GM19324 (cell line): ENCODE results near the gene MRM2.
"Not testable (repeated sequence)": the region's sequence is repeated elsewhere in the genome, so short reads cannot be mapped to it uniquely, and the experiment has no call there.

Experiments used
- ATAC-seq: cut with Tn5 transposase; IDR thresholded peaks from one replicate; pipeline ENCODE4 v1.9.1; 2021; ENCODE audit warnings: mild to moderate bottlenecking, moderate library complexity; ENCODE audit not compliant: unreplicated experiment, low FRiP score

Gene MRM2

GRCh38 chr7:2269089-2269990, 27.3 kb upstream of the MRM2 start:
- ATAC-seq = not testable (repeated sequence)

DNA sequence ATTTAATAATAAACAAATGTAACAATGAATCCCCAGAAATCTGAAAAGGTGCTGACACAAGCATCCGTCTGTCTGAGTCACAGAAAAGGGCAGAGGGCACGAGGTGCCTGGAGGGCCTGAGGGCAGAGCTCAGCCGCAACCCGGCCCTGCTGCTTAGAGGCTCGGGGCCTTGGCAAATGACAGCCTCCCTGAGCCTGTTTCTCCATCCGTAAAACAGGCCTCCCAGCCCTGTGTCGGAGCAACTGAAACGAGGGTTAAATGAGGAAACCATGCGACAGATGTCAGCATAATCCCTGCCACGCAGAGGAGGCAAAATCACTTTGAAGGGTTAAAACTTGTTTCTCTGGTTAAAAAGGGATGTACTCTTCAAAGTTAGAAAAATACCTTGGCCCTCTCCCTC, 24.9 kb upstream of the MRM2 start:
- ATAC-seq = no peak

DNA sequence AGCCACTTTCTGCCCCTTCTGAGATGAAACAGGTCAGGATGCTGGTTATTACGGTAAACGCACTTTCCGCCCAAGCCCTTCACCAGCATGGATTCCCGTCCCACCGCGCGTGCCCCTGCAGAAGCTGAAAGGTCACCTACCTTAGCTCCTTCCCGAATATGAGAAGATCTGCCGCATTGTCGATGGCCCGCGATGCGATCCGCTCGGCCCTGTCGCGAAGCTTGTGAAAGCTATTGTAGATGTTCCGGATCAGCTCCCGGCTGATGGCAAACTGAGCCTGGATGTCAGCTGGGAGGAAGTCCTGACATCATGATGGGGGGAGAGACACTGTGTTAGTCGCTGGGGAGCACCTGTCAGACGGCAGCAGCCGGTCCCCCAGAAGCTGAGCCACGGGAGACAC, 22.2 kb upstream of the MRM2 start:
- no peak for ATAC-seq

DNA sequence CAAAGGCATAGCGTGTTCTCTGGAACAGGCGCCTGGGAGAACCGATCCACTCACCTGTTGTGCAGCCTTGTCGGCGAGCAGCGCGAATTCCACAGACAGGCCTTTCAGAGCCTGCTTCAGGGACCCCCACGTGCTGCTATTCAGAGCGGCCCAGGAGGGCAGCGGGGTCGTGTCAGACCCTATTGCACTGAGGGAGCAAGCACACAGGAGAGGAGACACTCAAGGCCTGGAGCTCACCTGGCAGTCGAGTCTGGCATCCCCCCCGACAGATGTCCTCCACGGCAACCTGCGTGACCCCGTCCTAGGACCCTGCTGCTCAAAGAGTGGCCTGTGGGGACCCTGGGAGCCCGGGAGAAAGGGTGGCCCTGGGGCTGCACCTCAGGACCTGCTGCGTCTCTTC, 21.2 kb upstream of the MRM2 start:
- ATAC-seq = no peak

DNA sequence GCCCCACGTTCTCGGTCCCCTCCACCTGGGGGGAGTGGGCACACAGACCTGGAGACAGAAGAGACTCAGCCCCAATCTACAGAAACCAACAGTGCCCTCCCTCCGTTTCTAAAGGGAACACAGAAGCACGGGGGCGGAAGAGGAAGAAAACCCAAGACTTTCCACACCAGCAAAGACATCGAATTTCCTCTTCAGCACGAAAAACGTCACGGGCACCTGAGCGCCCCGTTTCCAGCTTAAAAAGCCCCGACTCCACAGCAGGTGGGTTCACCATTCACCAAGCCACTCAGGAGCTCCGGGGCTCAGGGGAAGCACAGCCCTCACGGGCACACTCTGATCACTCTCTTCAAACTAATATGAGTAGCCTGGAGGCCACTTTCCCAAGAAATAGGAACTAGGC, 19.6 kb upstream of the MRM2 start:
- ATAC-seq = no peak

DNA sequence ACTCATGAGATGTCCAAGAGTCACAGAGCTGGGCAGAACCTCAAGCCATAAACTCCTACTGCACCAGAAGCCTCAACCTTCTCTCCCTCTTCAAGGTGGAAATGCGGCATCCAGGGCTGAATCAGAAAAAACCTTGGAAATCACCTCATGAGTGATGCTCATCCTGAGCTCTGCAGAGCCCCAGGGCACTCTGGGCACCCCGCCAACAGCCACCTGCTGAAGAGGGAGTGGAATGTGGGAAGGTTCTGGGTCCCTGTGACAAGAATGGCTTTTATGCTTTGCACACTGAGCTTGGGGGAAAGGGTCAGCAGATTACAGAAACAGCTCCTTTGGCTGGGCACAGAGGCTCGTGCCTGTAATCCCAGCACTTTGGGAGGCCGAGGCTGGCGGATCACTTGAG, 18.8 kb upstream of the MRM2 start:
- no peak for ATAC-seq

GRCh38 chr7:2259480-2259879, 17.5 kb upstream of the MRM2 start:
- ATAC-seq = no peak

DNA sequence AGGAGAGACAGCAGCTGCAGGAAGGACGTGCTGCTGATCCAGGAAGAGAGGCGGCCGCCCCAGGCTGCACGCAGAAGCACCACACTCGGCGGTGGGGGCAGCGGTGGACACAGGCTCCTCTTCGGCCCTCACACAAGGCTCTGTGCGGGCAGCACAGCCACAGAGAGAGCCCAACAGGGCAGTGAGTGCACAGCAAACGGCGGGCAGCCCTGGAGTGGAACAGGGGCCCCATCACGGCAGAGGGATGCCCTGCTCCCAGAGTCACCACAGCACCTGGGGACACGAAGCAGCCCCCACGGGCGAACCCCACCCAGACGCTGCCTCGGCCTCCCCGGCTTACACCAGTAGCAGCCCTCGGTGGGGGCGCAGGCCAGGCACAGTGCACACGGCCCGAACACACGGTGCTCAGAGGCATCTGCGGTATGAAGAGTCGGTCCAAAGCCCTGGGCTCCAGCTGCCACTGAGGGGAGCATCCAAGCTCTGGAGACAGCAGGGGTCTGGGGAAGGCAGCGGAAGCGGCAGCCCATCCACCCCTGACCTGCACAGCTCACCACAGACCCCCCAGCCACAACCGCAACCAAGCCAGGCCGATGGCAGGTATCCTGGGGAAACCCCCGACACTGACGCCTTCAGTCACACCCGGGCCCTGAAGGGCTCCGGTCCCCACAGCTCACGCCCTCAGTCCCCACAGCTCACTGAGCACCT, 16.8 kb upstream of the MRM2 start:
- ATAC-seq = peak; percentile 35

- ATAC-seq = no peak
Observed at GRCh38 chr7:2257651-2258050, 15.6 kb upstream of the MRM2 start.

DNA sequence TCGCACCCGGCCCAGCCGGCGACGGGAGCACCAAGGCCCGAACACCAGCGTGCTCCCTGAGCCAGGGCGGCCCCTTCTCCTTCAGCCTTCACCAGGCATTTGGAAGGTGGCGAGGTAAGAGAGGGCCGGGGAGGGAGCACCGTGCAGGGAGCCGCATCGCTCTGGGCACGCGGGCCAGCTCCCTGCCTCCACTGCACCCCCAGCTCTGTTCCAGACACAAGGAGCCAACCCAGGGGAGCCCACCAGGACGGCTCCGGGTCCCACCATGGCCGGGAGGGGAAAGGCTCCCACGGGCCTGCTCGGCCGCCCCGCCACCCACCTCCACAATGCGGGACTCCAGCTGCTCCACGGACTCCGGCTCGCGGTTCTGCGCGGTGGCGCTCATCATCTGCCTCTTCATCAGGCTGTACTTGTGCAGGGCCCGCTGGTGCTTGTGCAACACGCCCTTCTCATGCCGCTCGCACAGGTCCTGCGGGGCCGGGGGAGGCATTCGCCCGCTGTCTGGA, 15.1 kb upstream of the MRM2 start:
- ATAC-seq = no peak

DNA sequence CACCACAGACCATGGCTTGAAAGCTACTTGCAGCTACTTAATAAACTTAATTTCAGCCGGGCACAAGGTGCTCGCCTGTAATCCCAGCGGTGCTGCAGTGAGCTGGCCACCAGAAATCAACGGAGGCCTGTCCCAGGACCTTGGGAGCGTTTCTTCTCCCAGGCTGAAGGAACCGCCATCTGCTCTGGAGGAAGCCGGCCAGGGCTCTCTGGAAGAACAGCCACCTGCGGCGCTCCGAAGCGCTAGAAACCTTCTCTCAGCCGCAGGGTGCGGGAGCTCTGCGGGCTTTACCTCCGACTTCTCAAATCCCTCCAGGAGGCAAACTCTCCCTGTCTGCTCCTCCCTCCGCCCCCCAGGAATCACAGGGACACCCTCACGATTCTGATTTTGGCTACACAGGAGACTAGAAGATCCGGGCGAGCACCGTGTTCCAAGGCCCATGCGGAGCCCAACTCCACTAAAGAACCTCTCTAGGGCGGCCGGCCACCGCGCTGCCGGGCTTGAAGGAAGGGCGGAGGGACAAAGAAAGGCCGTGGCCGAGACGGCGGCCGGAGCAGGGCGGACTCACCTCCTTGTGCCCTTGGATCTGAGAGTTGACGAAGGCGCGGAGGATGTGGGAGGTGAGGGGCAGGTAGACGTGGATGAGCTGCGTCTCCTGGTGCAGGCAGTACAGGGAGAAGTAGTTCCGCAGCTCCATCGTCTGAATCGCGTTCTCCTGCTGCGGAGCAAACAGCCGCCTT, 14.5 kb upstream of the MRM2 start:
- no peak for ATAC-seq

GRCh38 chr7:2255145-2256139, 13.4 kb upstream of the MRM2 start:
- ATAC-seq = no peak

GRCh38 chr7:2254429-2255144, 12.6 kb upstream of the MRM2 start:
- no peak for ATAC-seq

DNA sequence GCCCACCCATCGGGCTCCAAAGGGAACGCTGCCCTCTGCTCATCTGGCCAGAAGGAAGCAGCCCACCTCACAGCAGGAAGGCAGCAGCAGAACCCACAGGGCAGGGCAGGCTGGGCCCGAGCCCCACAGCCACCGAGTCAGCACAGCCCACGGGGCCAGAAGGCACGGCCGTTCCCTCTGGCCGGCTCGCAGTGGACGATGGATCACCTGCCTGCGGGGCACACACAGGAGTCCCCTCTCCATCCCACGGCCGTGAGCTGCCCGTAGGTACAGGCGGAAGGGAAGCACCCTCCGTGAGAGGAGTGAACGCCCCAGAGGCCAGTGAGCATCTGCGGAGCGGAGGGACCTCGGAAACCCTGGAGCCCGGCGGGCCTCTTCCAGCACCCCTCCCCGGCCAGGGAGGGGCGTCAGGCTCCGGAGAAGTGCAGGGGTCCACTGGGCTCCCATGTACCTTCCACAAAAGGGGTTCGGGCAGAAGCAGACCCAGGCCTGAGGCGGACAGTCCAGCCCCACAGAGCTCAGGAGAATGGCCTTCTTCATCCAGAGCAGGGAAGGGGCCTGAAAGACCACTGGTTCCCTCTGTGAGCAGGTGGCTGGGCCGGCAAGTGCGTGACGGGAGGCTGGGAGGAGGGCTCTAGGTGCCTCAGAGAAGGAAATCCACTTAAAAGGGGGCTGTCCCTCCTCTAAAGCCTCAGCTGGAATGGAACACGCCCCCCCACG, 11.7 kb upstream of the MRM2 start:
- no peak for ATAC-seq

- no peak for ATAC-seq
Observed at GRCh38 chr7:2253021-2253420, 11.0 kb upstream of the MRM2 start.

DNA sequence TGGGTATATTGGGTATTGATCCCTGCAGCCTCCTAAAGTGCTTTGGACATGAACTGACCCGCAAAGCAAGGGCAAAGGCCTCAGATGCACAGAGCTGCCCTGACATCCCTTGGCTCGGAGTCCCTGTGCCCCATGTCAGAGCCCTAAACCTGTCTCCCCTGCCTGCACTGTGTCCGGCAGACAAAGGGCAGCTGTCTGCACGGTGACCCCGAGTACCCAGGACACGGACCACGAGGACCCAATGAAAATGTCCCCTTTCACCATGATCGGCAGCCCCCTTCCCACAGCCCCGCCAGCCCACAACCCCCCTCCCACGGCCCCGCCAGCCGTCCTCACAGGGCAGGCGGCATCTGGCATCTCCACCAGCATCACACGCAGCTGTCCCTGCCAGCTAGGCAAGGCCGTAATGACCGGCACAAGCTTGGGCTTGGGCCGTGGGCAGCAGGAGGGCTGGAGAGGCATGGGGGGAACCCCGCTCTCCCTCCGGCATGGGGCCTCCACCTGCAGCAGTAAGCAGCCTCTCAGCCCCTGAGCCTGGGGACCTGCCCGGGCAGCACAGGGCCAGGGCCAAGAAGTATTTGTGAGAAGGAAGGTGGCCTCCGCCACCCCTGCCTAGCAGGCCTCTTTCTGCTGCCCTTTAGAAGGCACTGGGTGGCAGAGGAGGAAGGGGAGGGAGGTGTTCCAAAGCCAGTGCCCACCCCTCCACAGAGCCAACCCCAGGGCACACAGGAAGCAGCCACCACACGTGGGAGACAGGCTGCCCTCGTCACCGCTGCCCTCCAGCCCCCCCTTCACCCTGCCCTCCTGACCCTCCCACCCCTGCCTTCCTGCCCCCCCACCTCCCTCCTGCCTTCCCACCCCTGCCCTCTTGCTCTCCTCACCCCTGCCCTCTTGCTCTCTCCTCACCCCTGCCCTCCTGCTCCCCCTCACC, 10.1 kb upstream of the MRM2 start:
- ATAC-seq = no peak

DNA sequence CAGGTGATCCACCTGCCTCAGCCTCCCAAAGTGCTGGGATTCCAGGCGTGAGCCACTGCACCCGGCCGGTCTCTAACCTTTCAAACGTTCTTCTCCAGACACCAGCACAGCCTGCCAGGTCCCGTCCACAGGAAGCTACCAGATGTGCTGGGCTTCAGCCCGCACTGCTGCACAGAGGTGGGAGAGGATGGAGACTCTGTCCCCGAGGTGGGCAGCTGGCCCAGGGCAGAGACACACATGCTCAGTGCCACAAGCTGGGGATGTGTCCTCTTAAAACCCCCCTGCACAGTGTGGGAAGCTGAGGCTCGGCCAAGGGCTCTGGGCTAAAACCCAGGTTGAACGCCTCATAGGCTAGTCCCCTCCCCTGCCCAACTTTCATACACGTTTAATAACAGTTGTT, 9.4 kb upstream of the MRM2 start:
- ATAC-seq = no peak
